Liver (tissue), 3 donors: ENCODE data around the gene MORN4.

Experiments used
- EGR1 ChIP-seq, 2 donors: IDR thresholded peaks; 2 replicates each; pipeline ENCODE4 v1.6.1; 2016 to 2018; ENCODE audit warnings: antibody characterized with exemption in 2 of 2, low read depth in 2 of 2
- FOXA1 ChIP-seq: IDR thresholded peaks from 2 replicates; pipeline ENCODE4 v1.6.1; 2016; ENCODE audit warnings: antibody characterized with exemption
- GABPA ChIP-seq, 2 donors: IDR thresholded peaks in 1 of 2; conservative IDR thresholded peaks in 1 of 2; 2 replicates each; pipeline ENCODE4 v1.6.1; 2016; ENCODE audit warnings: antibody characterized with exemption in 2 of 2, mild to moderate bottlenecking in 1 of 2, moderate library complexity in 1 of 2
- JUND ChIP-seq, 2 donors: IDR thresholded peaks; 2 replicates each; pipeline ENCODE4 v1.6.1; 2016; ENCODE audit warnings: antibody characterized with exemption in 2 of 2
- RAD21 ChIP-seq, 2 donors: IDR thresholded peaks; 2 replicates each; pipeline ENCODE4 v1.6.1; 2016; ENCODE audit warnings: antibody characterized with exemption in 2 of 2, mild to moderate bottlenecking in 2 of 2
- RXRA ChIP-seq, 2 donors: IDR thresholded peaks; 2 replicates each; pipeline ENCODE4 v1.6.1; 2017 to 2018; ENCODE audit warnings: antibody characterized with exemption in 2 of 2, mild to moderate bottlenecking in 1 of 2
- SP1 ChIP-seq: IDR thresholded peaks from 2 replicates; pipeline ENCODE4 v1.6.1; 2018; ENCODE audit warnings: antibody characterized with exemption, mild to moderate bottlenecking
- TAF1 ChIP-seq: conservative IDR thresholded peaks from 2 replicates; pipeline ENCODE4 v1.6.1; 2016; ENCODE audit warnings: antibody characterized with exemption, mild to moderate bottlenecking
- TF ChIP-seq, protein P1 (sequence below): fragments of 150-350 bp; IDR thresholded peaks from 2 replicates; pipeline ENCODE4 v1.5.1; 2017; ENCODE audit warnings: improper control_type of control experiment, low read depth, low read length; ENCODE audit not compliant: missing input control
- TF ChIP-seq, protein P2 (sequence below): IDR thresholded peaks from 2 replicates; pipeline ENCODE4 v1.6.1; 2016; ENCODE audit warnings: antibody characterized with exemption
- TF ChIP-seq, protein P3 (sequence below): IDR thresholded peaks from 2 replicates; pipeline ENCODE4 v1.6.1; 2016; ENCODE audit warnings: antibody characterized with exemption
- TF ChIP-seq, protein P4 (sequence below): IDR thresholded peaks from 2 replicates; pipeline ENCODE4 v1.6.1; 2016; ENCODE audit warnings: antibody characterized with exemption, mild to moderate bottlenecking
- TF ChIP-seq, protein P5 (sequence below): IDR thresholded peaks from 2 replicates; pipeline ENCODE4 v1.6.1; 2016; ENCODE audit warnings: antibody characterized with exemption
- donor health status: healthy.
- donor health status: healthy.

DNA sequence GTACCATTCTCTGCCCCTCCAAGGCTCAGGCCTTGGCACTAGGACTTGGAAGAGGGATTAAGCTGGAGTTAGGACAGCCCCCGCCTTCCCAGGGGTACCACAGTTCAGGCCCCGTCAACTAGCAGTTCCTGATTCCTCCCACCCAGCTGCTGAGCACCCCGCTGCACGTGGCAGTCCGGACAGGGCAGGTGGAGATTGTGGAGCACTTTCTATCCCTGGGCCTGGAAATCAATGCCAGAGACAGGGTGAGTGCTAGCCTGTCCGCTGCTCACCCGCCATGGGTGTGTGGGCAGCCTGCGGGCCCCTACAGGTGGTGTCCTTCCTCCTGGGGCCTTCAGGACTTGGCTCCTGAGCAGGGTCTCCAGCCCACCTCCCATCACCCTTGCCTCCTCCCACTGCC, 51.1 kb downstream of the MORN4 start:
- no peak for TF ChIP-seq SP1
- no peak for TF ChIP-seq RAD21 (IDR thresholded peaks at IDR 0.05)
- TF ChIP-seq, protein P1, sequence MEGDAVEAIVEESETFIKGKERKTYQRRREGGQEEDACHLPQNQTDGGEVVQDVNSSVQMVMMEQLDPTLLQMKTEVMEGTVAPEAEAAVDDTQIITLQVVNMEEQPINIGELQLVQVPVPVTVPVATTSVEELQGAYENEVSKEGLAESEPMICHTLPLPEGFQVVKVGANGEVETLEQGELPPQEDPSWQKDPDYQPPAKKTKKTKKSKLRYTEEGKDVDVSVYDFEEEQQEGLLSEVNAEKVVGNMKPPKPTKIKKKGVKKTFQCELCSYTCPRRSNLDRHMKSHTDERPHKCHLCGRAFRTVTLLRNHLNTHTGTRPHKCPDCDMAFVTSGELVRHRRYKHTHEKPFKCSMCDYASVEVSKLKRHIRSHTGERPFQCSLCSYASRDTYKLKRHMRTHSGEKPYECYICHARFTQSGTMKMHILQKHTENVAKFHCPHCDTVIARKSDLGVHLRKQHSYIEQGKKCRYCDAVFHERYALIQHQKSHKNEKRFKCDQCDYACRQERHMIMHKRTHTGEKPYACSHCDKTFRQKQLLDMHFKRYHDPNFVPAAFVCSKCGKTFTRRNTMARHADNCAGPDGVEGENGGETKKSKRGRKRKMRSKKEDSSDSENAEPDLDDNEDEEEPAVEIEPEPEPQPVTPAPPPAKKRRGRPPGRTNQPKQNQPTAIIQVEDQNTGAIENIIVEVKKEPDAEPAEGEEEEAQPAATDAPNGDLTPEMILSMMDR = no peak
- no peak for TF ChIP-seq TAF1
- TF ChIP-seq RXRA (IDR thresholded peaks at IDR 0.05) = no peak
- TF ChIP-seq GABPA (IDR thresholded peaks at IDR 0.05 in 1 of 2, conservative IDR thresholded peaks at IDR 0.05 in 1 of 2) = no peak
- TF ChIP-seq JUND (IDR thresholded peaks at IDR 0.05) = no peak
- TF ChIP-seq, protein P2, sequence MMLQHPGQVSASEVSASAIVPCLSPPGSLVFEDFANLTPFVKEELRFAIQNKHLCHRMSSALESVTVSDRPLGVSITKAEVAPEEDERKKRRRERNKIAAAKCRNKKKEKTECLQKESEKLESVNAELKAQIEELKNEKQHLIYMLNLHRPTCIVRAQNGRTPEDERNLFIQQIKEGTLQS = no peak
- TF ChIP-seq FOXA1 = no peak
- TF ChIP-seq EGR1 (IDR thresholded peaks at IDR 0.05; ENCODE audit: low read depth in 2 of 2) = no peak
- TF ChIP-seq, protein P3, sequence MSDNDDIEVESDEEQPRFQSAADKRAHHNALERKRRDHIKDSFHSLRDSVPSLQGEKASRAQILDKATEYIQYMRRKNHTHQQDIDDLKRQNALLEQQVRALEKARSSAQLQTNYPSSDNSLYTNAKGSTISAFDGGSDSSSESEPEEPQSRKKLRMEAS = no peak
- TF ChIP-seq, protein P4, sequence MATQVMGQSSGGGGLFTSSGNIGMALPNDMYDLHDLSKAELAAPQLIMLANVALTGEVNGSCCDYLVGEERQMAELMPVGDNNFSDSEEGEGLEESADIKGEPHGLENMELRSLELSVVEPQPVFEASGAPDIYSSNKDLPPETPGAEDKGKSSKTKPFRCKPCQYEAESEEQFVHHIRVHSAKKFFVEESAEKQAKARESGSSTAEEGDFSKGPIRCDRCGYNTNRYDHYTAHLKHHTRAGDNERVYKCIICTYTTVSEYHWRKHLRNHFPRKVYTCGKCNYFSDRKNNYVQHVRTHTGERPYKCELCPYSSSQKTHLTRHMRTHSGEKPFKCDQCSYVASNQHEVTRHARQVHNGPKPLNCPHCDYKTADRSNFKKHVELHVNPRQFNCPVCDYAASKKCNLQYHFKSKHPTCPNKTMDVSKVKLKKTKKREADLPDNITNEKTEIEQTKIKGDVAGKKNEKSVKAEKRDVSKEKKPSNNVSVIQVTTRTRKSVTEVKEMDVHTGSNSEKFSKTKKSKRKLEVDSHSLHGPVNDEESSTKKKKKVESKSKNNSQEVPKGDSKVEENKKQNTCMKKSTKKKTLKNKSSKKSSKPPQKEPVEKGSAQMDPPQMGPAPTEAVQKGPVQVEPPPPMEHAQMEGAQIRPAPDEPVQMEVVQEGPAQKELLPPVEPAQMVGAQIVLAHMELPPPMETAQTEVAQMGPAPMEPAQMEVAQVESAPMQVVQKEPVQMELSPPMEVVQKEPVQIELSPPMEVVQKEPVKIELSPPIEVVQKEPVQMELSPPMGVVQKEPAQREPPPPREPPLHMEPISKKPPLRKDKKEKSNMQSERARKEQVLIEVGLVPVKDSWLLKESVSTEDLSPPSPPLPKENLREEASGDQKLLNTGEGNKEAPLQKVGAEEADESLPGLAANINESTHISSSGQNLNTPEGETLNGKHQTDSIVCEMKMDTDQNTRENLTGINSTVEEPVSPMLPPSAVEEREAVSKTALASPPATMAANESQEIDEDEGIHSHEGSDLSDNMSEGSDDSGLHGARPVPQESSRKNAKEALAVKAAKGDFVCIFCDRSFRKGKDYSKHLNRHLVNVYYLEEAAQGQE = no peak
- TF ChIP-seq, protein P5, sequence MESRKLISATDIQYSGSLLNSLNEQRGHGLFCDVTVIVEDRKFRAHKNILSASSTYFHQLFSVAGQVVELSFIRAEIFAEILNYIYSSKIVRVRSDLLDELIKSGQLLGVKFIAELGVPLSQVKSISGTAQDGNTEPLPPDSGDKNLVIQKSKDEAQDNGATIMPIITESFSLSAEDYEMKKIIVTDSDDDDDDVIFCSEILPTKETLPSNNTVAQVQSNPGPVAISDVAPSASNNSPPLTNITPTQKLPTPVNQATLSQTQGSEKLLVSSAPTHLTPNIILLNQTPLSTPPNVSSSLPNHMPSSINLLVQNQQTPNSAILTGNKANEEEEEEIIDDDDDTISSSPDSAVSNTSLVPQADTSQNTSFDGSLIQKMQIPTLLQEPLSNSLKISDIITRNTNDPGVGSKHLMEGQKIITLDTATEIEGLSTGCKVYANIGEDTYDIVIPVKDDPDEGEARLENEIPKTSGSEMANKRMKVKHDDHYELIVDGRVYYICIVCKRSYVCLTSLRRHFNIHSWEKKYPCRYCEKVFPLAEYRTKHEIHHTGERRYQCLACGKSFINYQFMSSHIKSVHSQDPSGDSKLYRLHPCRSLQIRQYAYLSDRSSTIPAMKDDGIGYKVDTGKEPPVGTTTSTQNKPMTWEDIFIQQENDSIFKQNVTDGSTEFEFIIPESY = no peak
